CD4-positive, alpha-beta memory T cell (primary cell): Measurements from ENCODE around the gene ADCY1. TPM values are rescaled to one million over a fixed set of nuclear protein-coding genes. Genes with fewer than 3 reads are reported as not detected.

Experiments
- CTCF ChIA-PET: fragments of 350-600 bp; sonication (Branson Sonifier 250); formaldehyde crosslinking; loops from one replicate; lab custom pipeline; 2021; ENCODE audit warnings: inconsistent platforms; ENCODE audit not compliant: partially characterized antibody; lab: Charles Lee
- POLR2A ChIA-PET: fragments of 350-600 bp; sonication (Branson Sonifier 250); formaldehyde crosslinking; loops from one replicate; lab custom pipeline; 2021; ENCODE audit not compliant: partially characterized antibody; lab: Charles Lee
- DNase-seq, 5 donors: peaks; one replicate each; pipeline versions ENCODE4 v3.0.0 to v3.0.0-alpha.2; 2020 to 2022; ENCODE audit warnings: mixed read lengths in 1 of 5
- H3K27ac ChIP-seq: one replicate; pipeline ENCODE4 v1.7.0; 2013; ENCODE audit warnings: low read depth, low read length
- H3K27me3 ChIP-seq: 2 replicates; pipeline ENCODE4 v1.7.0; 2013; ENCODE audit warnings: mild to moderate bottlenecking, low read length, moderate library complexity; ENCODE audit not compliant: insufficient read depth
- H3K36me3 ChIP-seq: 2 replicates; pipeline ENCODE4 v1.7.0; 2013; ENCODE audit warnings: mild to moderate bottlenecking, low read length, moderate library complexity; ENCODE audit not compliant: insufficient read depth
- H3K4me1 ChIP-seq: 2 replicates; pipeline ENCODE4 v1.7.0; 2013; ENCODE audit warnings: mild to moderate bottlenecking, low read length, moderate library complexity; ENCODE audit not compliant: insufficient read depth
- H3K4me3 ChIP-seq, 2 donors: one replicate each; pipeline ENCODE4 v1.7.0; 2013; ENCODE audit warnings: low read length in 2 of 2, mild to moderate bottlenecking in 1 of 2
- H3K9me3 ChIP-seq, 2 donors: one replicate each; pipeline ENCODE4 v1.7.0; 2013; ENCODE audit warnings: low read length in 2 of 2, control low read depth in 1 of 2; ENCODE audit not compliant: control insufficient read depth in 1 of 2
- H3K27ac Mint-ChIP-seq, 7 donors: one replicate each; pipeline ENCODE4 v1.8.0; 2020 to 2021; ENCODE audit warnings: mixed read lengths in 7 of 7, mild to moderate bottlenecking in 6 of 7, inconsistent platforms in 3 of 7, moderate library complexity in 3 of 7
- H3K27me3 Mint-ChIP-seq, 2 donors: one replicate each; pipeline ENCODE4 v1.8.0; 2020 to 2021; ENCODE audit warnings: mixed read lengths in 2 of 2
- H3K36me3 Mint-ChIP-seq, 2 donors: one replicate each; pipeline ENCODE4 v1.8.0; 2020 to 2021; ENCODE audit warnings: mixed read lengths in 2 of 2, inconsistent platforms in 1 of 2, mild to moderate bottlenecking in 1 of 2
- H3K4me1 Mint-ChIP-seq, 4 donors: one replicate each; pipeline ENCODE4 v1.8.0; 2020 to 2021; ENCODE audit warnings: mixed read lengths in 4 of 4, mild to moderate bottlenecking in 1 of 4
- H3K4me3 Mint-ChIP-seq, 8 donors: one replicate each; pipeline ENCODE4 v1.8.0; 2020 to 2021; ENCODE audit warnings: mixed read lengths in 8 of 8, mild to moderate bottlenecking in 7 of 8, moderate library complexity in 6 of 8, inconsistent platforms in 3 of 8
- H3K9me3 Mint-ChIP-seq, 8 donors: one replicate each; pipeline ENCODE4 v1.8.0; 2020 to 2021; ENCODE audit warnings: mixed read lengths in 8 of 8, mild to moderate bottlenecking in 5 of 8, inconsistent platforms in 3 of 8, moderate library complexity in 1 of 8
- intact Hi-C: fragments of 100-400 bp; cut with micrococcal nuclease; formaldehyde crosslinking; loops from one replicate; pipeline ENCODE4 v1.15.1; 2023
- polyA plus RNA-seq, 2 donors: library from polyadenylated mRNA; unstranded; fragments of 300-500 nt; fragmentation: Illumina TruSeq; gene quantifications; one replicate each; pipeline ENCODE4 v1.2.3, GENCODE V29; 2021
- total RNA-seq, 2 experiments: library from RNA; stranded (reverse); gene quantifications; one replicate each; pipeline ENCODE4 v1.2.3, GENCODE V29; 2021

ADCY1 gene
- total and polyA plus RNA-seq, 4 experiments from 2014 or later: 0.02 TPM; not detected in 3

GRCh38 chr7:45626441-45627430 lies 52.6 kb downstream of the ADCY1 start:
- POLR2A ChIA-PET: no interaction called here
- intact Hi-C loops: no loop called here
- Mint-ChIP-seq H3K4me3 (no peak overlapping the region), H3K9me3 (peaks cover 0 to 14% (median 0%) of the 10 kb centered on the region in 8 donors), H3K36me3 (no peaks in the 10 kb centered on the region), H3K27me3 (peaks cover 0 to 3% of the 10 kb centered on the region in 2 donors), H3K4me1 (no peaks in the 10 kb centered on the region), H3K27ac (no peak overlapping the region)
- Histone ChIP-seq H3K36me3 (no peaks in the 10 kb centered on the region), H3K4me1 (no peaks in the 10 kb centered on the region), H3K27ac (no peak overlapping the region), H3K9me3 (no peaks in the 10 kb centered on the region), H3K4me3 (no peak overlapping the region), H3K27me3 (no peaks in the 10 kb centered on the region)
- CTCF ChIA-PET: interaction anchor here (0.8 kb wide), 1 partner anchor 13 kb away, joined by 3 read pairs; no protein-coding TSS in a partner anchor
- no peak for DNase-seq

- Mint-ChIP-seq H3K4me3 (no peak overlapping the region), H3K9me3 (peaks cover 0 to 14% (median 0%) of the 10 kb centered on the region in 8 donors), H3K27me3 (peaks cover 0 to 3% of the 10 kb centered on the region in 2 donors), H3K27ac (no peak overlapping the region), H3K36me3 (no peaks in the 10 kb centered on the region), H3K4me1 (no peaks in the 10 kb centered on the region)
- H3K9me3 ChIP-seq: no peaks in the 10 kb centered on the region
- intact Hi-C loops: no loop called here
- POLR2A ChIA-PET: no interaction called here
- no peaks in the 10 kb centered on the region for H3K36me3 ChIP-seq
- no peaks in the 10 kb centered on the region for H3K4me1 ChIP-seq
- CTCF ChIA-PET: no interaction called here
- no peaks in the 10 kb centered on the region for H3K27me3 ChIP-seq
- H3K27ac ChIP-seq: no peak overlapping the region
- DNase-seq: no peak
- H3K4me3 ChIP-seq: no peak overlapping the region
These were observed 53.7 kb downstream of the ADCY1 start for GRCh38 chr7:45627691-45628456.

- Mint-ChIP-seq H3K4me3 (no peak overlapping the region), H3K9me3 (peaks cover 0 to 14% (median 0%) of the 10 kb centered on the region in 8 donors), H3K27me3 (no peaks in the 10 kb centered on the region), H3K36me3 (no peaks in the 10 kb centered on the region), H3K27ac (no peak overlapping the region), H3K4me1 (no peaks in the 10 kb centered on the region)
- no peak overlapping the region for H3K4me3 ChIP-seq
- no peaks in the 10 kb centered on the region for H3K9me3 ChIP-seq
- ChIA-PET POLR2A (no interaction called here), CTCF (no interaction called here)
- no peaks in the 10 kb centered on the region for H3K36me3 ChIP-seq
- H3K27me3 ChIP-seq: no peaks in the 10 kb centered on the region
- H3K4me1 ChIP-seq: no peaks in the 10 kb centered on the region
- no peak overlapping the region for H3K27ac ChIP-seq
- no peak for DNase-seq
- intact Hi-C loops: no loop called here
These were observed 57.4 kb downstream of the ADCY1 start for GRCh38 chr7:45631569-45631968.

GRCh38 chr7:45636733-45637132 lies 62.6 kb downstream of the ADCY1 start:
- no peaks in the 10 kb centered on the region for H3K9me3 Mint-ChIP-seq
- DNase-seq: no peak
- POLR2A ChIA-PET: no interaction called here
- intact Hi-C loops: no loop called here
- H3K36me3 Mint-ChIP-seq: no peaks in the 10 kb centered on the region
- peaks cover 0 to 5% of the 10 kb centered on the region in 2 donors for H3K27me3 Mint-ChIP-seq
- no peaks in the 10 kb centered on the region for H3K4me1 ChIP-seq
- no peak overlapping the region for H3K27ac ChIP-seq
- no peaks in the 10 kb centered on the region for H3K36me3 ChIP-seq
- no peak overlapping the region for H3K4me3 ChIP-seq
- CTCF ChIA-PET: no interaction called here
- no peaks in the 10 kb centered on the region for H3K9me3 ChIP-seq
- H3K4me3 Mint-ChIP-seq: no peak overlapping the region
- no peak overlapping the region for H3K27ac Mint-ChIP-seq
- H3K27me3 ChIP-seq: no peaks in the 10 kb centered on the region
- H3K4me1 Mint-ChIP-seq: no peaks in the 10 kb centered on the region

- no peak for DNase-seq
- no peaks in the 10 kb centered on the region for H3K9me3 Mint-ChIP-seq
- H3K4me1 Mint-ChIP-seq: no peaks in the 10 kb centered on the region
- ChIA-PET CTCF (no interaction called here), POLR2A (no interaction called here)
- peaks cover 0 to 9% of the 10 kb centered on the region in 2 donors for H3K27me3 Mint-ChIP-seq
- no peaks in the 10 kb centered on the region for H3K4me1 ChIP-seq
- intact Hi-C loops: no loop called here
- no peaks in the 10 kb centered on the region for H3K36me3 Mint-ChIP-seq
- no peaks in the 10 kb centered on the region for H3K27me3 ChIP-seq
- no peak overlapping the region for H3K4me3 ChIP-seq
- no peaks in the 10 kb centered on the region for H3K9me3 ChIP-seq
- H3K36me3 ChIP-seq: no peaks in the 10 kb centered on the region
- H3K27ac ChIP-seq: no peak overlapping the region
- no peak overlapping the region for H3K27ac Mint-ChIP-seq
- H3K4me3 Mint-ChIP-seq: no peak overlapping the region
These were observed 64.7 kb downstream of the ADCY1 start for GRCh38 chr7:45638916-45639315.

- intact Hi-C loops: no loop called here
- Histone ChIP-seq H3K4me3 (no peak overlapping the region), H3K27me3 (no peaks in the 10 kb centered on the region), H3K27ac (no peak overlapping the region), H3K36me3 (no peaks in the 10 kb centered on the region), H3K9me3 (no peaks in the 10 kb centered on the region), H3K4me1 (no peaks in the 10 kb centered on the region)
- no peaks in the 10 kb centered on the region for H3K36me3 Mint-ChIP-seq
- DNase-seq: no peak
- H3K4me3 Mint-ChIP-seq: no peak overlapping the region
- no peaks in the 10 kb centered on the region for H3K9me3 Mint-ChIP-seq
- no peaks in the 10 kb centered on the region for H3K4me1 Mint-ChIP-seq
- no peak overlapping the region for H3K27ac Mint-ChIP-seq
- peaks cover 0 to 11% of the 10 kb centered on the region in 2 donors for H3K27me3 Mint-ChIP-seq
- ChIA-PET CTCF (no interaction called here), POLR2A (no interaction called here)
These were observed 67.9 kb downstream of the ADCY1 start for GRCh38 chr7:45642044-45642443.

GRCh38 chr7:45643630-45644029 lies 69.5 kb downstream of the ADCY1 start:
- no peaks in the 10 kb centered on the region for H3K4me1 Mint-ChIP-seq
- peaks cover 0 to 7% of the 10 kb centered on the region in 2 donors for H3K27me3 Mint-ChIP-seq
- Histone ChIP-seq H3K9me3 (no peaks in the 10 kb centered on the region), H3K4me1 (no peaks in the 10 kb centered on the region), H3K4me3 (no peak overlapping the region), H3K27me3 (no peaks in the 10 kb centered on the region), H3K36me3 (no peaks in the 10 kb centered on the region), H3K27ac (no peak overlapping the region)
- intact Hi-C loops: no loop called here
- DNase-seq: no peak
- H3K36me3 Mint-ChIP-seq: no peaks in the 10 kb centered on the region
- H3K4me3 Mint-ChIP-seq: no peak overlapping the region
- ChIA-PET CTCF (no interaction called here), POLR2A (no interaction called here)
- H3K9me3 Mint-ChIP-seq: no peaks in the 10 kb centered on the region
- H3K27ac Mint-ChIP-seq: no peak overlapping the region
